Body of pancreas (tissue), 4 donors: ENCODE data around the gene WASL. TPM values are rescaled to one million over a fixed set of nuclear protein-coding genes. Genes with fewer than 3 reads are reported as not detected.

Experiments
- ATAC-seq: fragments of 150-250 bp; one replicate; pipeline ENCODE4 v1.9.1; 2016
- DNase-seq, 4 donors: peaks; one replicate each; pipeline ENCODE4 v3.0.0-alpha.2; 2019
- H3K27ac ChIP-seq, 4 donors: fragments of 200-600 bp; sonication (generic); 1 replicate in 3 of 4; 2 replicates in 1 of 4; pipeline versions ENCODE4 v1.5.1 to v1.6.1; 2016 to 2019; ENCODE audit warnings: mild to moderate bottlenecking in 1 of 4, mixed read lengths in 1 of 4, moderate library complexity in 1 of 4
- H3K27me3 ChIP-seq, 2 donors: fragments of 200-600 bp; sonication (generic); one replicate each; pipeline ENCODE4 v1.6.0; 2016; ENCODE audit warnings: mild to moderate bottlenecking in 1 of 2
- H3K36me3 ChIP-seq, 2 donors: fragments of 200-600 bp; sonication (generic); replicated peaks in 1 of 2; 2 replicates each; pipeline ENCODE4 v1.5.1; 2016; ENCODE audit warnings: low read depth in 2 of 2; ENCODE audit not compliant: insufficient read depth in 1 of 2
- H3K4me1 ChIP-seq: fragments of 200-600 bp; sonication (generic); one replicate; pipeline ENCODE4 v1.6.0; 2016
- H3K4me3 ChIP-seq, 2 donors: fragments of 200-600 bp; sonication (generic); 1 replicate in 1 of 2; 2 replicates in 1 of 2; pipeline ENCODE4 v1.5.1; 2016 to 2019
- H3K9me3 ChIP-seq, 3 donors: fragments of 200-600 bp; sonication (generic); 1 replicate in 2 of 3; 2 replicates in 1 of 3; pipeline ENCODE4 v1.5.1; 2016
- POLR2A ChIP-seq, 3 donors: fragments of 450-650 bp; IDR thresholded peaks; one replicate each; pipeline ENCODE4 v1.6.1; 2016; ENCODE audit warnings: antibody characterized with exemption in 3 of 3, mild to moderate bottlenecking in 2 of 3
- WGBS, 2 donors: methylation state at CpG; one replicate each; pipeline ENCODE4 v1.1.5; 2017; 5-methylcytosine and 5-hydroxymethylcytosine counted together
- intact Hi-C: fragments of 100-400 bp; cut with DNase I; formaldehyde crosslinking; loops from one replicate; pipeline ENCODE4 v1.15.1; 2023
- total RNA-seq, 2 donors: library from RNA; depleted of rRNA; stranded (reverse); fragments of >200 nt; gene quantifications; one replicate each; pipeline ENCODE4 v1.1.0, GENCODE V29; 2016
- TF ChIP-seq, protein P1 (sequence below), 7 experiments: fragments of 450-650 bp in 4 of 7; fragments of 200-600 bp in 3 of 7; sonication (generic) in 3 of 7; IDR thresholded peaks; one replicate each; pipeline ENCODE4 v1.5.1; 2016 to 2019; ENCODE audit warnings: antibody characterized with exemption in 7 of 7

WASL gene
- total RNA-seq, 2 donors from 2014 or later, result 12.9 to 20.5 TPM

DNA sequence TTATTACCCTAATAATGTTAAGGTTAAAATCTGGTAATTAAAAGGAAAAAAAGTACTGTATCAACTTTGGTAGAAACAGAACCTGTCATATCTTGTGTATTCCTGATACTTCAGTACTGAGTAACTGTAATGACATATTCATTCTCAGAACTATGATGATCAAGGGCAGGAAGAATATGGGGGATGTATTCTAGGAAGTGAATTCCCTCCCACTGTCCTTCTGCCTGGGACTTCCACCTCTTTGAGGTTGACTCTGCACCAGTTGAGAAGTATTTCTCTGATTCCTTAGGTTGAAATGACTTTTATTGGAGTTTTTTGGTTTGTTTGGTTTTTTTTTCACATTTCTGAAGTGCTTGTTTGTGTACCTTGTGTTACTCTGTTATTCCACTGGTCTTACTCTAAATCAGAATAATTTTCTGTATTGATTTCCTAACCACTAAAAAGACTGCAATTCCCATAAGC lies 36.9 kb downstream of the WASL start:
- no peak for ATAC-seq
- Histone ChIP-seq H3K27ac (no peak overlapping the region), H3K4me1 (peaks cover 6% of the 10 kb centered on the region), H3K27me3 (no peaks in the 10 kb centered on the region), H3K9me3 (no peaks in the 10 kb centered on the region), H3K4me3 (no peak overlapping the region), H3K36me3 (peaks cover 0 to 6% of the 10 kb centered on the region in 2 donors)
- no peak for DNase-seq
- TF ChIP-seq, protein P1, sequence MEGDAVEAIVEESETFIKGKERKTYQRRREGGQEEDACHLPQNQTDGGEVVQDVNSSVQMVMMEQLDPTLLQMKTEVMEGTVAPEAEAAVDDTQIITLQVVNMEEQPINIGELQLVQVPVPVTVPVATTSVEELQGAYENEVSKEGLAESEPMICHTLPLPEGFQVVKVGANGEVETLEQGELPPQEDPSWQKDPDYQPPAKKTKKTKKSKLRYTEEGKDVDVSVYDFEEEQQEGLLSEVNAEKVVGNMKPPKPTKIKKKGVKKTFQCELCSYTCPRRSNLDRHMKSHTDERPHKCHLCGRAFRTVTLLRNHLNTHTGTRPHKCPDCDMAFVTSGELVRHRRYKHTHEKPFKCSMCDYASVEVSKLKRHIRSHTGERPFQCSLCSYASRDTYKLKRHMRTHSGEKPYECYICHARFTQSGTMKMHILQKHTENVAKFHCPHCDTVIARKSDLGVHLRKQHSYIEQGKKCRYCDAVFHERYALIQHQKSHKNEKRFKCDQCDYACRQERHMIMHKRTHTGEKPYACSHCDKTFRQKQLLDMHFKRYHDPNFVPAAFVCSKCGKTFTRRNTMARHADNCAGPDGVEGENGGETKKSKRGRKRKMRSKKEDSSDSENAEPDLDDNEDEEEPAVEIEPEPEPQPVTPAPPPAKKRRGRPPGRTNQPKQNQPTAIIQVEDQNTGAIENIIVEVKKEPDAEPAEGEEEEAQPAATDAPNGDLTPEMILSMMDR (IDR thresholded peaks at IDR 0.05), result no peak
- TF ChIP-seq POLR2A (IDR thresholded peaks at IDR 0.05), result no peak
- intact Hi-C loops, result no loop called here

DNA sequence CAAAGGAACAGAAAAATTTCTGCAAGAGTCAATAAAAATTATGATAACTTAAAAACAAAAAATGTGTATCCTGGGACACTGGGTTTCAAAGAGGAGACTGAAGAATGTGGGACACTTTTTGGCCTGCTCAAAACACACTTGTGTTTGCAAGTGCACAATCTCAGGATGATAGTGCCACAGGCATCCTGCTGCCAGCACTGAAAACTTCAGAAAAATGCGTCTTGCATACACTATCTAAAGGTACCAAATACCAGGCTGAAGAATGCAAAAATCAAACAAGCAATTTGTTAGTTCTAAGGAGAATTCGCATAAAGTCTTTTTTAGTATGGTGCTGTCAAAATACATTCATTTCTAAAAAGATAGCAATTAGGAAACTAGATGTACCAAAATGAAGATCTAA lies 38.1 kb downstream of the WASL start:
- H3K9me3 ChIP-seq, result no peaks in the 10 kb centered on the region
- intact Hi-C loops, result no loop called here
- H3K27me3 ChIP-seq, result no peaks in the 10 kb centered on the region
- peaks cover 6% of the 10 kb centered on the region for H3K4me1 ChIP-seq
- no peak overlapping the region for H3K4me3 ChIP-seq
- peaks cover 0 to 6% of the 10 kb centered on the region in 2 donors for H3K36me3 ChIP-seq
- ATAC-seq (no peak), DNase-seq (no peak)
- 32 to 42% methylated on average over 2 of the region's 2 CpGs for WGBS, 2 donors
- no peak for TF ChIP-seq POLR2A (IDR thresholded peaks at IDR 0.05)
- TF ChIP-seq, protein P1 (IDR thresholded peaks at IDR 0.05), result no peak
- no peak overlapping the region for H3K27ac ChIP-seq

DNA sequence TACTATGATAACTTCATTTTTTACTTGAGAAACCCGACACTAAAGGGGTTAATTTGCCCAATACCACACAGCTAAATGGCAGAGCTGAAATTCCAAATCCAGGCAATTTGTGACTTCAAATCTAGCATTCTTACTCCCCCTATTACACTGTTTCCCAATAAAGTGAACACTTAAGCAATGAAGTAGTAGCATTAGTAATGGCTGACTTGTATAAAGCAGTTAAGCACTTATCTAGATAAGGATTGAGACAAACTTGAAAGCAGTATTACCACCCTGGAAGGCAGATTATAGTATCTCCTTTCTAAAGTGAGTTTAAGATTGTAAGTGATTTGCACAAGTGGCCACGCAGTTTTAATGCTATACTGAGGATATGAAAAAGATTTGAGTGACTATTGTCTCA lies 39.3 kb downstream of the WASL start:
- ATAC-seq (no peak), DNase-seq (no peak)
- TF ChIP-seq, protein P1 (IDR thresholded peaks at IDR 0.05), result no peak
- no peak for TF ChIP-seq POLR2A (IDR thresholded peaks at IDR 0.05)
- Histone ChIP-seq H3K27me3 (no peaks in the 10 kb centered on the region), H3K36me3 (peaks cover 0 to 6% of the 10 kb centered on the region in 2 donors), H3K4me1 (peaks cover 6% of the 10 kb centered on the region), H3K9me3 (no peaks in the 10 kb centered on the region), H3K4me3 (no peak overlapping the region), H3K27ac (no peak overlapping the region)
- intact Hi-C loops, result no loop called here
- WGBS, 2 donors, result 47 to 54% methylated on average over 2 of the region's 2 CpGs

DNA sequence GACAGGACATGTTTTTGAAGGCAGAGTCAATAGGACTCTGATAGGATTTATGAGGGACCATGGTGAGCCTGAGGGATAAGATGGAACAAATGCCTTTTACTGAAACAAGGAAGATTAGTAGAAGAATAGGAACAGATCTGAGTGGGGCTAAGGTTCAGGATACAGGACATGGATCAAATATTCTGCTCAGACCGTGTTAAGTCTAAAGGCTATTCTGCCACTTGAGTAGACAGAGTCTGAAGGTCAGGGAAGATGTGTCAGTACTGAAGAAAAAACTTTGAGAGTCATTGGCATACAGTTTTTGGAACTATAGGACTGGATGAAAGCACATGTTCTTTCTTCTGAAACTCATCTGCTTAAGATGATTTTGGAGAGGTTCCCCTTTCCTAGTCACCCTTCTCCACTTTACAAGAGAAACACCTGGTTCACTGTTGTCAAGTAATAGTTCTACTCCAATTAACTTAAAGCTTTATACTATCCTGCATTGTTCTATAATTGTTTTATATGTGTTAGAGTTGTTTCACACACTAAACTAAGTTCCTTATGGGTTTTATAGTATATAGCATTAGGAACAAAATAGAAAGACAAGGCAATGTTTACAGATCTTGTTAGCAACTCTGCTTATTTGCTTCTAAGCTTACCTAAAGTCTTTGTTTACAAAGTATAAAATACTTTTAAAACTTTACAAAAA lies 43.4 kb downstream of the WASL start:
- ATAC-seq (no peak), DNase-seq (no peak)
- H3K27ac ChIP-seq, result no peak overlapping the region
- H3K36me3 ChIP-seq, result peaks cover 0 to 6% of the 10 kb centered on the region in 2 donors
- WGBS, 2 donors, result 77 to 82% methylated on average over 1 of the region's 1 CpG
- no peaks in the 10 kb centered on the region for H3K27me3 ChIP-seq
- no peak for TF ChIP-seq POLR2A (IDR thresholded peaks at IDR 0.05)
- TF ChIP-seq, protein P1 (IDR thresholded peaks at IDR 0.05), result no peak
- no peak overlapping the region for H3K4me3 ChIP-seq
- peaks cover 12% of the 10 kb centered on the region for H3K4me1 ChIP-seq
- intact Hi-C loops, result no loop called here
- H3K9me3 ChIP-seq, result no peaks in the 10 kb centered on the region
